A549 treated with AZD9567 at 1 μM for 4 hours (cell line): ENCODE measurements around the gene PLCD4. TPM values are rescaled to one million over a fixed set of nuclear protein-coding genes. Genes with fewer than 3 reads are reported as not detected.

Source experiments
- total RNA-seq: library from RNA; stranded (reverse); fragments of 200-300 nt; extraction: Qiagen RNA extraction; gene quantifications from 5 replicates; pipeline ENCODE4 v1.2.3, GENCODE V29; 2022; ENCODE audit not compliant: insufficient read depth

Gene PLCD4
- 0.25 to 0.74 TPM (median 0.38 TPM) in 4 of 5 replicates, not detected in the other for total RNA-seq

DNA sequence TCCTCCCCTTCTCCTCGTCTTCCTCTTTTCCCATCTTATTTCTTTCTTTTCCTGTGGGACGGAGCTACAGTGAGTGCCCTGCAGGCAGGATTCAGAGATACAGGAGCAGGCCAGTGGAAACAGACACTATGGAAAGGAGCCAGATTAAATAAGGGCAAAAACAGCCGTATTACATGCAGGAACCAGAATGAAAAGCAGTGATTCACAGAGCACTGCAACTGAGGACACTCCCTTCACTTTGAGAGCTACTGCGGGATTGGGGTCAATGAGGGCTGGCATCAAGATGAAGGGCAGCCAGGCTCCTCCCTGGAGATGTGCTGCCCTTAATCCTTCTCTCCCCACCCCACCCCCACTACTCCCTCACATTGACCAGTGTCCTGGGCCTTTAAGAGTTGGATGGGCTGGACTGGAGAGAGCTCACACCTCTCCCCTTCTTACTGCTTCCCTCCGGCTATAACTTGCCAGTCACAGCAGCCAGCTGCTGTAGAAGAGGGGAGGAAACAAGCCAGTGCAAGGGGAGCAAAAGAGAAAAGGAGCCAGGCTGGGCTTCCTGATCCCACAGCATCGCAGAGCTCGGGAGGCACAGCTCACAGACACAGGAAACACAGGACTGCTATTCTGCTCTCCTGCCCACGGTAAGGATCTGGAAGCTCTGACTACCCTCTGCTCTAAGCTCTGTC lies at the start of gene PLCD4:
Gene PLCD4, plus strand, starts transcription at position 464 of the 680 bp plus-strand sequence. CDS start 7,841 bp downstream, outside the sequence.

GRCh38 chr2:218568190-218569037 lies 39.3 kb upstream of the PLCD4 start, which contains the start of the genes CNOT9 and USP37:
Gene CNOT9, plus strand, starts transcription at chr2:218568839. Its CDS starts 116 bp downstream, at chr2:218568955.
Gene USP37, minus strand, starts transcription at chr2:218568351. Its CDS starts 9,698 bp downstream, at chr2:218558653.

GRCh38 chr2:218659258-218659987 lies 51.7 kb downstream of the PLCD4 start, which contains the start of the genes BCS1L and ZNF142:
Gene BCS1L, plus strand, starts transcription at chr2:218659683. Its CDS starts 1,305 bp downstream, at chr2:218660988.
Gene ZNF142, minus strand, starts transcription at chr2:218659623. Its CDS starts 3,194 bp downstream, at chr2:218656429.

GRCh38 chr2:218671654-218672566 lies 64.2 kb downstream of the PLCD4 start, which contains the start of the genes RNF25 and STK36:
Gene RNF25, minus strand, starts transcription at chr2:218672002. Its CDS starts 32 bp downstream, at chr2:218671970.
Gene STK36, plus strand, starts transcription at chr2:218672086. Its CDS starts 744 bp downstream, at chr2:218672830.

Other genes with a start within 250 kb of the PLCD4 start
- 0.14 to 0.34 TPM (median 0.22 TPM) in 4 of 5 replicates, not detected in the other for gene SLC11A1, start 225.6 kb upstream of the PLCD4 start, total RNA-seq
- 58.8 to 66.4 TPM (median 60.8 TPM) in 5 replicates for gene CTDSP1, start 208.0 kb upstream of the PLCD4 start, total RNA-seq
- gene VIL1, start 188.8 kb upstream of the PLCD4 start, total RNA-seq: 0.14 to 1.5 TPM (median 0.33 TPM) in 5 replicates
- 4.4 to 6.9 TPM (median 5.7 TPM) in 5 replicates for gene USP37, start 39.5 kb upstream of the PLCD4 start, total RNA-seq
- 37.8 to 43.5 TPM (median 39.3 TPM) in 5 replicates for gene CNOT9, start 39.1 kb upstream of the PLCD4 start, total RNA-seq
- gene ZNF142, start 51.7 kb downstream of the PLCD4 start, total RNA-seq: 11.6 to 17.4 TPM (median 17.0 TPM) in 5 replicates
- 39.0 to 52.4 TPM (median 49.0 TPM) in 5 replicates for gene BCS1L, start 51.8 kb downstream of the PLCD4 start, total RNA-seq
- 47.6 to 71.2 TPM (median 49.4 TPM) in 5 replicates for gene RNF25, start 64.1 kb downstream of the PLCD4 start, total RNA-seq
- 11.3 to 23.0 TPM (median 12.1 TPM) in 5 replicates for gene STK36, start 64.2 kb downstream of the PLCD4 start, total RNA-seq
- gene TTLL4, start 102.9 kb downstream of the PLCD4 start, total RNA-seq: 27.0 to 33.5 TPM (median 27.4 TPM) in 5 replicates
- 0.11 to 0.23 TPM (median 0.16 TPM) in 4 of 5 replicates, not detected in the other for gene CYP27A1, start 174.2 kb downstream of the PLCD4 start, total RNA-seq
- 0.03 TPM in 1 of 5 replicates, not detected in the others for gene PRKAG3, start 223.9 kb downstream of the PLCD4 start, total RNA-seq